NCI-H345 treated with DMSO at 0.1 percent for 48 hours (cell line): ENCODE measurements around the gene NAT8L.
A peak's percentile ranks its signal among the peaks of the same experiment; 100 is the strongest.

ENCODE experiments used
- DNase-seq: peaks from one replicate; lab custom pipeline; 2025; ENCODE audit not compliant: unreplicated experiment; lab: John Stamatoyannopoulos, UW

The NAT8L gene

DNA sequence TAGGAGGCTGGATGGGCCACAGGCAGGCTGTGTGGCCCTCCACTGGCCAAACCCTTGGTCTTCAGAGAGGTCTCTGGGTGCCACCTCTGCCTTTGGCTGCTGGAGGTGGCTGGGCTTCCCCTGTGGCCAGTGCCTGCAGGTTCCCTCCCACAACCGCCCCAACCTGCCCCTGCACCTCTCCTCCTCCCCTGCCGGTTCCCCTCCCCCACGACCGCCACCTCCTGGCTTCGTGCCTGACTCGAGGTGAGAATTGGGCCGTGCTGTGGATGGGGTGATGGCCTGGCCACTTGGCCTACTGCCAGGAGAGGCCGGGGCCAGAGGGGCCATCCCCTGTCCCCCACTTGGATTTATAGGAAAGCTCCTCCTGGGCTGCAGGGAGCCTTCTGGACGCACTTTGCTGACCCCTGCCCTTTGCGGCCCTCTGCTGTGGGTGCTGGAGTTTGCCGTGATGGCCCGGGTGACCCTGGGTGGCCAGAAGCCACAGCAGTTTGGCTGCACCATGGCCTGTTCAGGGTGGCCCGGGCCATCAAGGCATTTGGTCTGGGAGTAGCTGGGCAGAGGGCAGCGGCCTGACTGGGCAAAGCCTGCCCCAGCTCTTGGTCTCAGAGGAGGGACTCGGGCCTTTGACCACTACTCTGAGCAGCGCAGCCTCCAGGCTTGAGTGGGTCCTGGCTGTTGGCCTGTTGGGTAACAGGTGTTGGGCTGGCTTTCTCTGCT is 3.8 kb downstream of the NAT8L start:
- no peak for DNase-seq

DNA sequence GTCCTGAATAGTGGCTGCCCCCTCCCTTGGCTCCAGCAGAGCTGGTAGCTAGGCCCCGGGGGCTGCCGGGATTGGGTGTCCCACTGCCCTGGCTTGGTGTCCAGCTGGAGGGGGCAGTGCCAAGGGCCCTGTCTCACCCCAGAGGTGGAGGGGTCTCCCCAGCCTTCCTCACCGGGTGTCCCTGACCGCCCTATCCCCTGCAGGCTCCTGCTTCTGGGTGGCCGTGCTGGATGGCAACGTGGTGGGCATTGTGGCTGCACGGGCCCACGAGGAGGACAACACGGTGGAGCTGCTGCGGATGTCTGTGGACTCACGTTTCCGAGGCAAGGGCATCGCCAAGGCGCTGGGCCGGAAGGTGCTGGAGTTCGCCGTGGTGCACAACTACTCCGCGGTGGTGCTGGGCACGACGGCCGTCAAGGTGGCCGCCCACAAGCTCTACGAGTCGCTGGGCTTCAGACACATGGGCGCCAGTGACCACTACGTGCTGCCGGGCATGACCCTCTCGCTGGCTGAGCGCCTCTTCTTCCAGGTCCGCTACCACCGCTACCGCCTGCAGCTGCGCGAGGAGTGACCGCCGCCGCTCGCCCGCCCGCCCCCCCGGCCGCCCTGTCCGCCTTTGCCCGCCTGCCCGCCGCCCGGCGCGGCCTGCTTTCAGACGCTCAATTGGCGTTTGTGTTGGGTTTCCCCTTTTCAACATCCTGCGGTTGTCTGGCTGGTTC is 4.6 kb downstream of the NAT8L start:
- DNase-seq: no peak

DNA sequence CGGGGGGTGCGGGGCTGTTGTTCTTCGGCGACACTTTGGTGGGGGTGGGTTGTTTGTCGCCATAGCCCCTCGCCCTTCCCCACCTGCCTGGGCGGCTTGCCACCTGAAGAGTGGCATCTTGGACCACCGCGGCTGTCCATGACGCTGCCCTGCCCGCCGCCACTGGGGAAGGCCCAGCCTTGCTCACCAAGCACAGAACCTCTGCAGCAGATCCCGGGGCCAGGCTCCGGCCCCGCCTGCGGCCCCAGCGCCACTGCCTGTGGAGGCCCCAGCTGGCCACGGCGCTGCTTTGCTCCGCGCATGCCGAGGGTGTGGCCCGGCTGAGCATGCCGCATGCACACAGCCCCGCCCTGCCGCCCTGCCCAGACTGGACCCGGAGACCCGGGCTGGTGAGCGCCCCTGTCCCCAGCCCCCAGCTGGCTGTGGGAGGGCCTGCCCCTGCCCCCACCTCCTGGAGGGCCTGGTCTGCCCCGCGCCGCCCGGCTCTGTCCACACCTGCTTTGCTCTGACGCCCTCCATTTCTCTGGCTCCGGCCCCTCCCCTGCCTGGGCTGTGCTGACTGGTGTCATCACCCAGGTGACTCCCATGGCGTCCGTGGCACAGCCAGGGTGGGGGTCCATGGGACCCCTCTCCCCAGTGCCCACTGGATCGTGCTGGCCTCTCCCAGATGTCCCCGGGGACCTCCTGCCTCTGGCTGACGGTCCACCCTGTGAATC is 5.3 kb downstream of the NAT8L start:
- DNase-seq: no peak

DNA sequence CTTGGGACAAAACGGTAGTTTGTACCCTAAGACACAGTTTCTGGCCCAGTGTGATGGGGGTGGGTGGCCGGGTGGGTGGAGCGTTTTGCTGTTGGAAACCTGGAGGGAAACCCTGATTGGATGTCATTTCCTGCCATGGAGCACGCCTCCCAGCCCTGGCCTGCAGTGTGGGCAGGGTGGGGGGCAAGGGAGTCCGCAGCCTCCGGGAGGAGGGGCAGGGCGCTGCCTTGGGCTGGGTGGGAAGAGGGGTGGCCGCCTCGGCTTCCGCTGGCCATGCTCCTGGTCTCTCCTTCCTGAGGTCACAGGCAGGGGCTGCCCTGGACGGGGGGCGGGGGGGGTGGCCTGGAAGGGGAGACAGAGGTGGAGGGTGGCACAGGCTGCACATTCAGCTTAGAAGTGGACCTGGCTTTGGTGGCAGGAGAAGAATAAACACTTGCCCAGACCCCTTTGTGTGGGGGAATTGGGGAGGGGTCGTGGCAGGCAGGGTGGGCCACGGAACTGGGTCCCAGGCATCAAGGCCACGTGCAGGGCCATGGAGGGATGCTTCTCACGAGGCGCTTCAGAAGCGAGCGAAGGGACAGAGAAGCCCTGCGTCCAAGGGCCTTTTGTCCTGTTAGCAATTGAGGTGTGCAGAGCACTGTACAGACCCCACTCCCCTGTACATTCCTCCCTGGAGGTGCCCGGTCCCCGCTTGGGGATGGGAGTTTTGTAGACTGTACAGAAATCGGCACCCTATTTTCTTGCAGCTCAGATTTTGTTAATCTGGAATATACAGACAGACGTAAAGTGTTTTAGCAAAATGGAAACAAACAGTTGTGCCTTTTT is 6.2 kb downstream of the NAT8L start:
- no peak for DNase-seq

DNA sequence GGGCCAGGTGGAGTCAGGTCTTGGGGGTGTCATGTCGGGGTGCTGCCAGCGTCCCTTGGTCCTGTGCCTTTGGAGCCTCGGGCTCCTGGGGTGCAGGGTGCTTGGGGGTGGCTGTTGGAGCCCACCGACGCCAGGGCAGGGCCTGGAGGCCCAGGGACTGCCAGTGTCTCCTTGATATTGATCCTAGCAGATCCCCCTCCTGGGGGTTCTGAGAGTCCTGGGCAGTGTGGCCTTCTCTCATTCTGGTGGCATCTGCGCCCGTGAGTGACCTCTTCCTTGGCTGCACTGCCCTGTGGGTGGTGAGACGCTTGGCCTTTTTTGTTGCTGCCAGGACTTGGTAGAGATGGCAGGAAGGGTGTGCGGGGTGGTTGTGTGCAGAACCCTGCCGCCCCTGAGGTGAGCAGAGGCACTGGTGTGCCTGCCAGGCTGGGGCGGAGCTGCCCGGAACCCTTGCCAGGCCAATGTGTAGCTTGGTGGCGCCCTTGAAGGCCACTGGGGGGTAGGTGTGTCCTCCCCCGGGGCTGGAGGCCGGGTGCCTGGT is 7.0 kb downstream of the NAT8L start:
- no peak for DNase-seq

DNA sequence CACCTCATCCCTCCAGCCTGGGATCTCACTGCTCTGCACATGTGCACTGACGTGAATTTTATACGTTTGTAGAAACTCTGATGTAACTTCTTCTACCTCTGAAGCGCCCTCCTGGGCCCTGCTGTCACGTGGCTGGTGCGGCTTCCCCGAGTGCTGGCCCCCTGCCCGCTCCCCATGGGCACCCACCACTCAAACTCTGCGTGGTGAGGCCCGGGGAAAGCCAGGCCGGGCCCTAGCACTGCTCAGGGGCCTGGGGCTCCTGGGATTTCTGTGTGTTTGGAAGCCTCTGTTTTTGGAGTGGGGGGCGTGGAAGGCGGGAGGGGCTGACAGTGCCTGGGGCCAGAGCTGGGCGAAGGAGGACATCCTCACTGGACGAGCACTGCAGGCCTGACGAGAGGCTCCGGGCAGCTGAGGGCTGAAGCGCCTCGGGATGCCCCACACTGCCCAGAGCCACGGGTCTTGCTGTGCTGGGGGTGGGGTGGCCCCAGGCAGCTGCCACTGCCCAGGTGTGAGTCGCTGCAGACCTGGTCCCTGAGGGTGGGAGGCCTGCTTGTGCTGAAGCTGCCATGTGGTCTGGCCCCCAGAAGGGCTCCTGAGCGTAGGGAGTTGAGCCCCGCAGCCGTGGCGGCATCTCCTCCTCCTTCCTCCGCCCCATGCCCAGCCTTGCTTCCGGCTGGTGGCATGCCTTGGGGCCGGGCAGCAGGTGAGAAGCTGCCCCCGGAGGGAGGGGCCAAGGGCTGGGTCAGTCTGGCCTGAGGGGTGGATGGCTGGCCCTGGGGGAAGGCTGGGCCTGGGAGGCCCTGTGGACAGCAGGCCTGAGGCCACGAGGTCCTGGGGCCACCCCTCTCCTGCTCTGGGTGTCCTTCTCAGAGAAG is 7.7 kb downstream of the NAT8L start:
- no peak for DNase-seq

DNA sequence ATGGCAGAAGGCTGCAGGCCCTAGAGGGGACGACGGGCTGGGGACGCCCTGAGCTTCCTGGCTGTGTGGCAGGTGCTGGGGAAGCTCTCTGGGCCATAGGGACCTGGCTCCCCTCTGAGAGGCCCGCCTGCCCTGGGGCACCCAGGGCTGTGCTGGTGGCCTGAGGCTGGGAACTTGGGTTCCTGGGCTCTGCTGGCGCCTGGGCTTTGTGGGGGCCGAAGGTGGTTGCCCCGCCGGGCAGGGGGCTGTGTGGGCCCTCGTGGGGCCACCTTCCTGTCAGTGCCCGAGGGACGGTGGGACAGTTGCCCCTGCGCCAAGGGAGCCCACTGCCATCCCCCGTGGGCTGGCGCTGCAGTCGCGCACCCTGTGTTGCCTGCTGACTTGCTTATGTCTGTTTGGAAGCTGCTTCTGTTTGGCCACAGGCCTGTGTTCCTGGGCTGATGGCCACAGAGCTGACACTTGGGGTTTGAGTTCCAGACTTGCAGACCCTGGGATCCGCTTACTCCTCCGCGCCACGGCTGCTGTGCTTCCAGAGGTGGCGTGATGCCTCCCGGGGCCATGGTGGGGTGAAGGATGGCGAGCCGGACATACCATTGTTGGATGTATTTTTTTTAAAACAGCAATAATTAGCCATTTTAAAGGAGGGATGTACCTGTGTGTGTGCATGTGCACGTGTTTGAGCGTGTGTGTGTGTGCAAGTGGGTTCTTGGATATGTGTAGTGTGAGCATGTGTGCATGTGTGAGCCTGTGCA is 8.5 kb downstream of the NAT8L start:
- no peak for DNase-seq

DNA sequence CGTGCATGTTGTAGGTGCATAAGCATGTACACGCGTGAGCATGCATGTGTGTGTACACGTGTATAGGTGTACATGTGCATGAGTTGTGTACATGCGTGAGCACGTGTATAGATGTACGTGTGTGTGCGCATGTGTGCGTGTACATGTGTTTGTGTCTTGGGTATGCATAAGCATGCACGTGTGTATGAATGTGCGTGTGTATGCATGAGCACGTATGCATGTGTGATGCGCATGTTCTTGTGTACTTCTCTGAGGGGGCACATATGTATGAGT is 9.0 kb downstream of the NAT8L start:
- DNase-seq: no peak

DNA sequence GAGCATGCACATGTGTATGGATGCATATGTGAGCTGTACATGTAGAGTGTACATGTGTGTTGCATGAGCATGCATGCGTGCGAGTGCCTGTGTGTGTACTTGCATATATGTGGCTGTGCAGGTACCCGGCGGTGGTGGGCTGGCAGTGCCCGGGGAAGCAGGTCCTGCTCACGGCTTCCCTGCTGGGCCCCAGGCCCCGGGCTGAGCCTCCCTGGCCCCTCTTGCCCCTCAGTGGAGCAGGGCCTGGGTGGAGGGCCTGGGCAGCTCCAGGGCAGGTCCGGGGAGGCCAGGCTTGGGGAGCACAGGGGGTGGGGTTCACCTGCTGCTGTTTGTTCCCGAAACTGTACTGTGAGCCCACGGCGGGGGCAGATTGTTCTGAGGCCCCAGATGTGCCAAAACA is 9.4 kb downstream of the NAT8L start:
- DNase-seq: no peak

DNA sequence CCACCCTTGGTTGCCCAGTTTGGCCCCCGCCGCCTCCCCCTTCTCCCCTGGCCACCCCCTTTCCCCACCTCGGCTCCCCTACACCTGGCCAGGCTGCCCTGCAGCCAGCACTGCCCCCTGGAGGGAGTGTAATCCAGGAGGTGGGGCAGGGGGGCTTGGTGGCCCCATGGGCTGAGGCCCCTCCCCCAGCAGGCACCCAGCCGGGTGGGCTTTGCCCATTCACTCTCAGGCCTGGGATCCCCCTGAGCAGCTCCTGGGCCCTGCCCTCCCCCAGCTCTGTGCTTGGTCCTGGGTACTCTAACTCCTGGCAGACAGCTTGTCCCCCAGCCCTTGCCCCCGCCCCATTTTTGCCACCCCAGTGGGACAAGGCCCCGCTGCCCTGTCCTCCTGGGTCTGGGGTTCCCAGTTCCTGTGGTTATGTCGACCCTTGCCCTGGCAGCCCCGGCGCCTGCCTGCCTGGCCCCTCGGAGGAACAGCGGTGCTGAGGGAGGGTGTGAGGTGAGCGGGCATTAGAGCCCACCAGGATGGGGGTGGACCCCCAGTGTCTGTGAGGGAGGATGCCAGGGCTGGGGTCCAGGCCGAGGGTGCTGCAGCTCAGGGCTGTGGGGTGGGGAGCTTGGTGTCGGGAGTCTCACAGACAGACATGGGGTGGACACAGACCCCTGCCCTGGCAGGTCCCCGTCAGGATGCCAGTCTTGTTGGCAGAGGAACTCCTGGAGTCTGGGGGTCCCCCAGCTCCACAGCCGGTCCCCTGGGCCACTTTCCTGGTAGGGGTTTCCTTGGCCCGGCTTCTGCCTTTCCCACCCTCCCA is 10.2 kb downstream of the NAT8L start:
- DNase-seq: no peak

DNA sequence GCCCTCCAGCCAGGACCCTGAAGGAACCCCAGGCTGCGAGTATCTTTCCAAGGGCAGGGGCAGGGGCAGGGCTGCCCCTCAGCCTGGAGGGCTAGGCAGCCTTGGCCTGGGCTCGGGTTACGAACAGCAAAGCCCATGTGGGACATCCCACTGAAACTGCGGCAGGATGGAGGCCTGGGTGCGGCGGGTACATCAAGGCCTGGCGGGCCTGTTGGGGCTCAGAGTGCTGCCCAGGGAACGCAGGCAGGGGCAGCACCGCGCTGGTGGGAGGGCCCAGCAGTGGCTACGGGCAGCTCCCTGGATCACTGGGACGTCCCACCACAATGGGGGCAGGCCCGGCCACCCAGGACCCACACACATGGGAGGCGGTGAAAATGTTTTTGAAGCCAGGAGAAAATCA is 10.9 kb downstream of the NAT8L start:
- no peak for DNase-seq

DNA sequence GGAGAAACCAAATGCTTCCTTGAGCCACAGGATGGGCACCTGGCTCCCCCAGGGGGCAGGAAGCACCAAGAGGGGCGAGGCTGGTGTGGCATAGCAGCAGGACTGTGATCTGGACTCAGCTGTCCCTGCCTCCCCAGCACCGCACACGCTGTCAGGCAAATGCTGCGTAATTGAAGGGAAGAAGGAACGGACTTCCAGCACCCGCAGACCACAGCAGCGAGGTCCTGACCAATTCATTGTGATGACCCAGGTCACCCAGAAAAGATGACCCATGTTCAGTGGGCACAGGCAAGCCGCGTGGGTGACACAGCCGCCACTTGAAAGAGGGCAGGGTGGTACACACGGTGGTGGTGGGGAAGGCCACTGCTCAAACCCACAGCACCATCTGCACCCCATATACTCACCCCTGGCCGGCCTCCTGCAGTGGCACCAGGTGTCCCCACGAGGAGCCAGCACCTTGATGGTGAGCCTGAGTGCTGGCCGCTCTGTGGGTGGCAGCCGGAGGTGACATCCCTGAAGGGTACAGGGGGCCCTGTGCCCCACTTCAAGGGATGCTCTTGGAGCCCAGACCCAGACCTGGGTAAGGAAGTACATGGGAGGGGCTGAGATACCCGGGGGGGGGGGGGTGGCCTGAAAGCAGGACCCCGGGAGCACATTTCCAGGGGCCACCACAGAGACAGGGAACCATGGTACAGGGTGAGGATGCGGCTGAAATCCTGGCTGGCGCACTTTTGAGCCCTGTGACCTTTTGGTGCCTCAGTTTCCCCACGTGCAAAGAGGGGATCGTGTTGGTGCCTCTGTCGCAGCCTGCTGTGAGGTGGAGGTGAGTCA is 11.5 kb downstream of the NAT8L start:
- no peak for DNase-seq

DNA sequence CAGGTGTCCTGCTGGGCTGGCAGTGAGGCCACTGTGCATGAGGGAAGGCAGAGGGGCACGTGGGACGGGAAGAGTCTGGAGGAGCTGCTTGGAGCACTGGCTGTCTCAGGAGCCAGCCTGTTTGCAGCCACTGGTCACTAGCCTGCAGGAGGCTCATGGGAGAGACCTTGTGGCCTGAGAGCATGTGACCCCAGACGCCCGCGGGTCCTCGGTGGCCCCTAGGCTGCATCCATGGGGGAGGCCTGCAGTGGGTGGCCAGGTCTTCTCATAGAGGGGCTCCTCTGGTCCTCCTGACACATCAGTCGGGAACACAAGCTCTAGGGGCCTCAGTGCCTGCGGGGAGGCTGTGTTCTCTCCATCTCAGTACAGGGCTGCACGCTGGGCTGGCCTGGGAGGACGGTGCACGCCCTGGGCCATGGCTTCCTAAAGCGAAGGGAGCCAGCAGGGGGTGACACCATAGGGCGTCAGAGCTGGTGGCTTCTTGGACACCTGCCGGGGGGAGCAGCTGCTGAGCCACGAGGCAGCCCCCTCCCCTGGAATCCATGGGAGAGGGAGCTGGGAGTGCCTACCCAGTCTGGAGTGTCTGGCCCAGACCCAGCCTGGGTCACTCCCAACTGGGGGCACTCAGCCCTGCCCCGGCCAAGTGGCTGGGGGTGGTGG is 12.3 kb downstream of the NAT8L start:
- peak; percentile 20 for DNase-seq

DNA sequence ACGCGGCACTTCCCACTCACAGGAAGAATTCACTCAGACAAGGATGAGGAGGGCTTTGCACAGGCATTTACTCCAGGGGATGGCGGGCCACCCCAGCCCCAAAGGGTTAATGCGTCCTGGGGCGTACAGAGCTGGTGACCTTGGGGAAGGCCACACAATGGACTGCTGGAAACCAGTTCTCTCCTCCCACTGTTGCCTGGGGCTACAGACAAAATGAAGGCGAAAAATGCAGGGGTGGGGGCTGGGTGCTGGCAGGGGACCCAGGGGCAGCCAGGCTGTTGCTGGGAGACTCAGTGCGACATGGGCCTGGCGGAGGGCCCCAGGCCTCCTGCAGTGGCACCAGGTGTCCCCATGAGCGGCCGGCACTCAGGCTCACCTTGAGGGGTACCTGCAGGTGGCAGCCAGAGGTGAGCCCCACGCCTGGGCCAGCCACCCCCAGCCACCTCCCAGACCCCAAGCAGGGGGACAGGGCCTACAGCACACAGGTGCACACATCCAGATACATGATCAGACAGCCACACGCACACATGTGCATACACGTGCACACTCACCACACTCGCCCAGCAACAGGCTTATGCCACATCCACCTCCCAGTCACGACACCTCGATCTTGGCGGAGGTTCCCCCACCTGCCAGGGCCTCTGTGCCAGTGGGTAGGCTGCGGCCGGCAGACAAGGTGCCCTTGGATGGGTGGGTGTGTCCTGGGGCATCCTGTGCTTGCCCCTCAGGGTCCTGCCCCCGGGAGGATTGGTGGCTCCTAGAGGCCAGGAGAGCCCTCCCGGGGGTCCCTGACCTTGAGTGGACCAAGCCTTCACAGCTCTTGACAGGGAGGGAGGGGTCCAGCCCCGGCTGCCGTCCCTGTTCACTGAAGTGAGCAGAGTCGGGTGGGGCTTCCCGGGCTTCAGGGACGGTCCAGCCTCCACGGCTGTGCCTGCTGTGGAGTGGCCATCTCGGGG is 13.1 kb downstream of the NAT8L start:
- peak; percentile 24 for DNase-seq

DNA sequence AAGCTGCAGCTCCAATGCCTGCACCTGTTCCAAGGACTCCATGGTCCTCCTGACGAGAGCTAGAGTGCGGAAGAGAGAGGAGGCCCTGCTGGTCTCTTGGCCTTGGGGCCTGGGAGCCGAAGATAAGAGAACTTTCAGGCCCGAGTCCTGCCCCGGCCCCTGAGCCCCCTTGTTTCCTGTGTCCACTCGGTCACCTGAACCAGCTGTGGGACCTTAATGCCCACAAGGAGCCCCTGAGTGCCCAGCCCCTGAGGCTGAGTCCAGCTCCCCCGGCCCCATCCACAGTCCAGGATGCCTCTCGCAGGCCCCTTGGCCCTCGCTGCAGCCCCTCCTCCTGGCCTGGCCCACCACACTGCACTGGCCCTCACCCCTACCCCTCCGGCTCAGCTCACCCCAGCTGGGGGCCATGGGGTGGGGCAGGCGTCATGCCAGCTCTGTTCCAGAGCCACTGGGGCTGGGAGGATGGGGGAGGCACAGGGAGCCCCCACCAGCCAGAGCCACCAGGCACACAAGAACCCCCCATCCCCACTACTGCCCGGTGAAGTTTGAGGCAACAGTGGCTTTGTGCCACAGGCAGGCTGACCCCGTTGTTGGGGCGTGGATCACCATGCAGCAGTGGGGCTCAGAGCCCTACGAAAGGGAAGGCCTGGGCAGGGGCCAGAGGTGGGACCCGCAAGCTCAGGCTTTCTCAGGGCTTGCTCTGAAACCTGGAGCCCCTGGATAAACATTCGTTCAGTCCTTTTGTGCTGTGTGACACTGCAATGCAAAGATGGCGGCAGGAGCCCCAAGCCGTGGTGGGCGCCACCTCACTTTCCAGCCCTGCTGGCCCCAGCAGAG is 14.1 kb downstream of the NAT8L start:
- no peak for DNase-seq
